Suprapubic skin (tissue), 4 donors: ENCODE measurements around the gene MUC21.
"Not testable (repeated sequence)": the region's sequence is repeated elsewhere in the genome, so short reads cannot be mapped to it uniquely, and the experiment has no call there.

Source experiments
- POLR2A ChIP-seq, 2 donors: fragments of 450-650 bp; IDR thresholded peaks; one replicate each; pipeline ENCODE4 v1.6.1; 2017; ENCODE audit warnings: antibody characterized with exemption in 2 of 2, mild to moderate bottlenecking in 2 of 2, moderate library complexity in 2 of 2
- POLR2AphosphoS5 ChIP-seq, 3 donors: sonication (generic); formaldehyde crosslinking; IDR thresholded peaks; one replicate each; pipeline ENCODE4 v1.6.1; 2017; ENCODE audit warnings: antibody characterized with exemption in 3 of 3
- TF ChIP-seq, protein P1 (sequence below), 2 donors: fragments of 200-600 bp in 1 of 2; fragments of 450-650 bp in 1 of 2; sonication (generic) in 1 of 2; IDR thresholded peaks; one replicate each; pipeline ENCODE4 v1.5.1; 2016 to 2019; ENCODE audit warnings: antibody characterized with exemption in 2 of 2, mild to moderate bottlenecking in 1 of 2, moderate library complexity in 1 of 2

DNA sequence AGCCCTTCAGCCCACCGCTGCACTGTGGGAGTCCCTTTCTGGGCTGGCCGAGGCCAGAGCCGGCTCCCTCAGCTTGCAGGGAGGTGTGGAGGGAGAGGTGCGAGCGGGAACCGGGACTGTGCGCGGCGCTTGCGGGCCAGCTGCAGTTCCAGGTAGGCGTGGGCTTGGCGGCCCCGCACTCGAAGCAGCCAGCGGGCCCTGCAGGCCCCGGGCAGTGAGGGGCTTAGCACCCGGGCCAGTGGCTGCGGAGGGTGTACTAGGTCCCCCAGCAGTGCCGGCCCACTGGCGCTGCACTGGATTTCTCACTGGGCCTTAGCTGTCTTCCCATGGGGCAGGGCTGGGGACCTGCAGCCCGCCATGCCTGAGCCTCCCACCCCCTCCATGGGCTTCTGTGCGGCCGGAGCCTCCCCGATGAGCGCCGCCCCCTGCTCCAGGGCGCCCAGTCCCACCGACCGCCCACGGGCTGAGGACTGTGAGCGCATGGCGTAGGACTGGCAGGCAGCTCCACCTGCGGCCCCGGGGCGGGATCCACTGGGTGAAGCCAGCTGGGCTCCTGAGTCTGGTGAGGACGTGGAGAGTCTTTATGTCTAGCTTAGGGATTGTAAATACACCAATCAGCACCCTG, 37.2 kb downstream of the MUC21 start:
- not testable (repeated sequence) for TF ChIP-seq POLR2A, POLR2AphosphoS5 (IDR thresholded peaks at IDR 0.05)
- TF ChIP-seq, protein P1, sequence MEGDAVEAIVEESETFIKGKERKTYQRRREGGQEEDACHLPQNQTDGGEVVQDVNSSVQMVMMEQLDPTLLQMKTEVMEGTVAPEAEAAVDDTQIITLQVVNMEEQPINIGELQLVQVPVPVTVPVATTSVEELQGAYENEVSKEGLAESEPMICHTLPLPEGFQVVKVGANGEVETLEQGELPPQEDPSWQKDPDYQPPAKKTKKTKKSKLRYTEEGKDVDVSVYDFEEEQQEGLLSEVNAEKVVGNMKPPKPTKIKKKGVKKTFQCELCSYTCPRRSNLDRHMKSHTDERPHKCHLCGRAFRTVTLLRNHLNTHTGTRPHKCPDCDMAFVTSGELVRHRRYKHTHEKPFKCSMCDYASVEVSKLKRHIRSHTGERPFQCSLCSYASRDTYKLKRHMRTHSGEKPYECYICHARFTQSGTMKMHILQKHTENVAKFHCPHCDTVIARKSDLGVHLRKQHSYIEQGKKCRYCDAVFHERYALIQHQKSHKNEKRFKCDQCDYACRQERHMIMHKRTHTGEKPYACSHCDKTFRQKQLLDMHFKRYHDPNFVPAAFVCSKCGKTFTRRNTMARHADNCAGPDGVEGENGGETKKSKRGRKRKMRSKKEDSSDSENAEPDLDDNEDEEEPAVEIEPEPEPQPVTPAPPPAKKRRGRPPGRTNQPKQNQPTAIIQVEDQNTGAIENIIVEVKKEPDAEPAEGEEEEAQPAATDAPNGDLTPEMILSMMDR (IDR thresholded peaks at IDR 0.05) = not testable (repeated sequence)
